SH-SY5Y (cell line): ENCODE measurements around the gene HRAS.

ENCODE experiments used
- GATA2 ChIP-seq: IDR thresholded peaks from 2 replicates; pipeline ENCODE4 v1.6.1; 2011; ENCODE audit warnings: mild to moderate bottlenecking, low read depth, low read length
- GATA3 ChIP-seq: IDR thresholded peaks from 2 replicates; pipeline ENCODE4 v1.6.1; 2011; ENCODE audit warnings: low read depth, mild to moderate bottlenecking, low read length, moderate library complexity

DNA sequence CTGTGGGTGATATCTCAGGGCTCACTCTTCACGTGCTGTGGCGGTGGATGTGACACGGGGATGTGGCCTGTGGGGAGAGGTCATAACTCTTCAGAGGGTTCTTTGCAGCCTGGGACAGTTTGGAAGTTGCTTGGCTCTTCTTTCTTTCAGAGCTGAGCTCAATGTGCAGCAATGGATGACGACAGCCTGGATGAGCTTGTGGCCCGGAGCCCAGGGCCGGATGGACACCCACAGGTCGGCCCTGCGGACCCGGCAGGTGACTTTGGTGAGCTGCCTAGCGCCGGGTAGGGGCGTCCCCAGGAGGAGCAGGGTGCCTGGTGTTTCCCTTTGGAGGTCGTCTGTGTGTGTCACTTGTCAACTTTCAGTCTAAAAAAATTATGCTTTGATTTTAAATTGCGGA lies 46.0 kb upstream of the HRAS start:
- TF ChIP-seq GATA2 (no peak), GATA3 (no peak)
